ENCODE data around the gene ZNF467. TPM values are rescaled to one million over a fixed set of nuclear protein-coding genes. Genes with fewer than 3 reads are reported as not detected.

ZNF467 gene
- polyA plus RNA-seq, 1 experiment, result 0.14 TPM

DNA sequence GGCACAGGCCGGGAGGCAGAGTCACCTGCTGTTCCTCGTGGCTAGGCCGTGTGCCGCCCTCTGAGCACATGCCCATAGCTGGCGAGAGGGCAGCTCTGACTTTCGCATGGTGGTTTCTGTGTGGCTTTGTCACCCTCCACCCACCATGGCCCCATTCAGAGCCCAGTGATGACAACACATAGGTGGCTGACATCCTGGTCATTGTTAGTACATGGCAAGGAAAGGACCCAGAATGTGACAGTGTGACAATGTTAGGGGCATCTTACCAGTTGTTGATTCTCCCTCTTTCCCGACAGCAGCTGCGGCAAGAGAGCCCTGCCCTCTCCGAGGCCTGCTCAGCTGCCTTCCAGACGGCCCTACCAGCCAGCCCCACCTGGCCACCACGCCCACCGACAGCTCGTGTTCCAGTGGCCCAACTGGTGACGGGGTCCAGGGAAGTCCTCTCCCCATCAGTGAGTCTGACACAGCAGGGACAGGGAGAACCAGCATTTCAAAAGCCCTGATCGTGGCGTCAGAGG is 52.2 kb downstream of the ZNF467 start:
- DNase-seq (ENCODE audit: low read depth, low spot score), result no peak

GRCh38 chr7:149720372-149721083 is 52.9 kb downstream of the ZNF467 start:
- no peak overlapping the region for H3K27ac ChIP-seq (ENCODE audit: low read depth, low read length)
- ChIA-PET CTCF (no interaction called here), POLR2A (no interaction called here)
- TF ChIP-seq, protein P1, sequence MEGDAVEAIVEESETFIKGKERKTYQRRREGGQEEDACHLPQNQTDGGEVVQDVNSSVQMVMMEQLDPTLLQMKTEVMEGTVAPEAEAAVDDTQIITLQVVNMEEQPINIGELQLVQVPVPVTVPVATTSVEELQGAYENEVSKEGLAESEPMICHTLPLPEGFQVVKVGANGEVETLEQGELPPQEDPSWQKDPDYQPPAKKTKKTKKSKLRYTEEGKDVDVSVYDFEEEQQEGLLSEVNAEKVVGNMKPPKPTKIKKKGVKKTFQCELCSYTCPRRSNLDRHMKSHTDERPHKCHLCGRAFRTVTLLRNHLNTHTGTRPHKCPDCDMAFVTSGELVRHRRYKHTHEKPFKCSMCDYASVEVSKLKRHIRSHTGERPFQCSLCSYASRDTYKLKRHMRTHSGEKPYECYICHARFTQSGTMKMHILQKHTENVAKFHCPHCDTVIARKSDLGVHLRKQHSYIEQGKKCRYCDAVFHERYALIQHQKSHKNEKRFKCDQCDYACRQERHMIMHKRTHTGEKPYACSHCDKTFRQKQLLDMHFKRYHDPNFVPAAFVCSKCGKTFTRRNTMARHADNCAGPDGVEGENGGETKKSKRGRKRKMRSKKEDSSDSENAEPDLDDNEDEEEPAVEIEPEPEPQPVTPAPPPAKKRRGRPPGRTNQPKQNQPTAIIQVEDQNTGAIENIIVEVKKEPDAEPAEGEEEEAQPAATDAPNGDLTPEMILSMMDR (IDR thresholded peaks at IDR 0.05; ENCODE audit: low read depth, low read length), result no peak
- H3K4me3 ChIP-seq (ENCODE audit: low read depth, low read length), result no peak overlapping the region
- no peaks in the 10 kb centered on the region for H3K27me3 ChIP-seq (ENCODE audit: control insufficient read depth, insufficient read depth, low read length)
- H3K9me3 ChIP-seq (ENCODE audit: control insufficient read depth, insufficient read depth, low read length), result peaks cover 10% of the 10 kb centered on the region; the same call in 1 of the 2 replicates
- no peak for DNase-seq (ENCODE audit: low read depth, low spot score)

More for the DNA sequence above, 52.2 kb downstream of the ZNF467 start:
- H3K4me3 ChIP-seq (ENCODE audit: low read depth, low read length), result no peak overlapping the region
- H3K9me3 ChIP-seq (ENCODE audit: control insufficient read depth, insufficient read depth, low read length), result peaks cover 10% of the 10 kb centered on the region; the same call in 1 of the 2 replicates
- TF ChIP-seq, protein P1 (IDR thresholded peaks at IDR 0.05; ENCODE audit: low read depth, low read length), result no peak
- ChIA-PET CTCF (no interaction called here), POLR2A (no interaction called here)
- H3K27me3 ChIP-seq (ENCODE audit: control insufficient read depth, insufficient read depth, low read length), result no peaks in the 10 kb centered on the region
- H3K27ac ChIP-seq (ENCODE audit: low read depth, low read length), result no peak overlapping the region

DNA sequence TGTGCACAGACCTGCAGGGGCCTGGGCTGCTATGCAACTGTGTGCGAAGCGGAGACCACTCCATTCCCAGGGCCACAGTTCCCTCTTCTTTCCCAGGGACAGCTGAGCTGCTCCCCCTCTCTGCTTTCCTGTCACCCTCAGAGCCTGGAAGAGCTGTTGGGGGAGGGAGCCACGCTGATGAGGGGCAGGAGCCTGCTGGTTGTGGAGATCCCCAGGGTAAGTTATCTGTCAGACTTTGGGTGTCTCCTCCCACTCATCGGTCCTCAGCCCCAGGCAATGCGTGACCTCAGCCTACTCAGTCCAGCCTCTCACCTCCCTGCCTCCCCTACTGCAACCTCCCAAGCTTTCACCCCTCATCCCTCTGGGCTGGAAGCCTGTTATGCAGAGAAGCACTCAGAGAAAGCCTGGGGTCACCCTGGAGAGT is 53.5 kb downstream of the ZNF467 start:
- TF ChIP-seq, protein P1 (IDR thresholded peaks at IDR 0.05; ENCODE audit: low read depth, low read length), result no peak
- Histone ChIP-seq H3K9me3 (ENCODE audit: control insufficient read depth, insufficient read depth, low read length) (peaks cover 10% of the 10 kb centered on the region; the same call in 1 of the 2 replicates), H3K4me3 (ENCODE audit: low read depth, low read length) (no peak overlapping the region), H3K27ac (ENCODE audit: low read depth, low read length) (no peak overlapping the region), H3K27me3 (ENCODE audit: control insufficient read depth, insufficient read depth, low read length) (no peaks in the 10 kb centered on the region)
- ChIA-PET CTCF (no interaction called here), POLR2A (no interaction called here)
- DNase-seq (ENCODE audit: low read depth, low spot score), result no peak

GRCh38 chr7:149719050-149719899 is 54.1 kb downstream of the ZNF467 start:
- DNase-seq (ENCODE audit: low read depth, low spot score), result peak; percentile 16
- ChIA-PET POLR2A (no interaction called here), CTCF (no interaction called here)
- no peak overlapping the region for H3K27ac ChIP-seq (ENCODE audit: low read depth, low read length)
- H3K27me3 ChIP-seq (ENCODE audit: control insufficient read depth, insufficient read depth, low read length), result no peaks in the 10 kb centered on the region
- H3K9me3 ChIP-seq (ENCODE audit: control insufficient read depth, insufficient read depth, low read length), result peaks cover 10% of the 10 kb centered on the region; the same call in 1 of the 2 replicates
- no peak overlapping the region for H3K4me3 ChIP-seq (ENCODE audit: low read depth, low read length)
- TF ChIP-seq, protein P1 (IDR thresholded peaks at IDR 0.05; ENCODE audit: low read depth, low read length), result no peak

DNA sequence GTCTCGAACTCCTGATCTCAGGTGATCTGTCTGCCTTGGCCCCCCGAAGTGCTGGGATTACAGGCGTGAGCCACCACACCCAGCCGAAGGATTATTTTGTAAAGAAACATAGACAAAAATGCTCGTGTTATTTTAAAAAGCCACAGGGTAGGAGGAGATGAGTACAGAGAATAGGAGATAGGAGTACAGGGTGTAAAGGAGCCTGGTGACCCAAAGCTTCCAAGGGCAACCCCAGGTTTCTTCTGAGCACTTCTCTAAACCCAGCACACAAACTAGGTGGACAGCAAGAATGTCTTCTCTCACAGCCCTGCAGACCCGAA is 54.7 kb downstream of the ZNF467 start:
- POLR2A ChIA-PET, result no interaction called here

More for the DNA sequence above, 54.7 kb downstream of the ZNF467 start:
- Histone ChIP-seq H3K27me3 (ENCODE audit: control insufficient read depth, insufficient read depth, low read length) (no peaks in the 10 kb centered on the region), H3K9me3 (ENCODE audit: control insufficient read depth, insufficient read depth, low read length) (peaks cover 13% of the 10 kb centered on the region; the same call in 1 of the 2 replicates), H3K27ac (ENCODE audit: low read depth, low read length) (no peak overlapping the region), H3K4me3 (ENCODE audit: low read depth, low read length) (no peak overlapping the region)
- DNase-seq (ENCODE audit: low read depth, low spot score), result no peak
- CTCF ChIA-PET, result no interaction called here
- TF ChIP-seq, protein P1 (IDR thresholded peaks at IDR 0.05; ENCODE audit: low read depth, low read length), result no peak
